Loucy (cell line): Measurements from ENCODE around the gene CCDC180.

Experiments used
- EZH2phosphoT487 ChIP-seq: fragments of 200-600 bp; IDR thresholded peaks from 2 replicates; pipeline ENCODE4 v1.6.1; 2018; ENCODE audit warnings: antibody characterized with exemption, mild to moderate bottlenecking, moderate library complexity, borderline replicate concordance
- TF ChIP-seq, protein P1 (sequence below): fragments of 200-600 bp; sonication (generic); conservative IDR thresholded peaks from 2 replicates; pipeline ENCODE4 v1.5.1; 2014; ENCODE audit warnings: mild to moderate bottlenecking, antibody characterized with exemption, low read length

DNA sequence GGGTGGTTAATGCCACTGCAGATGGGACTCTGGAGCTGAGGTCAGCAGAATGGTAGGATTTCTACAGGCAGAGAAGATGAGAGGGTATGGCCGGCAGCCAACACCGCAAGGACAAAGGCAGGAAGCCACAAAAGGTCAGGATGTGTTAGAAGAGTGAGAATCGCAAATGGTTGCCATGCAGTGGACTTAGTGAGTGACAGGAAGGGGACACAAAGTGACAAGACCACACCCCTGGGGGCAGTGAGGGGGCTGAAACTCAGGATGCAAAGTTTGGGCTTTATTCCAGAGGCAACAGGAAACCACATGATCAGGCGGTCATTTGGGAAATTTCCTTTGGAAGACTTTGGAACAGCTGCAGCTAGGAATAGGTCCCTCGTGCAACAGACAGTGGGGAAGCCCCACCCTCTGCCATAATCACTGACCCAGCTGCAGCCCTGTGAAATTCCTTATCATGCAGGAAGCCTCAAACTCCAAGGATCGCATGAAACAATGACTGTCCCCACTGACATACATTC is 14.2 kb upstream of the CCDC180 start:
- TF ChIP-seq, protein P1, sequence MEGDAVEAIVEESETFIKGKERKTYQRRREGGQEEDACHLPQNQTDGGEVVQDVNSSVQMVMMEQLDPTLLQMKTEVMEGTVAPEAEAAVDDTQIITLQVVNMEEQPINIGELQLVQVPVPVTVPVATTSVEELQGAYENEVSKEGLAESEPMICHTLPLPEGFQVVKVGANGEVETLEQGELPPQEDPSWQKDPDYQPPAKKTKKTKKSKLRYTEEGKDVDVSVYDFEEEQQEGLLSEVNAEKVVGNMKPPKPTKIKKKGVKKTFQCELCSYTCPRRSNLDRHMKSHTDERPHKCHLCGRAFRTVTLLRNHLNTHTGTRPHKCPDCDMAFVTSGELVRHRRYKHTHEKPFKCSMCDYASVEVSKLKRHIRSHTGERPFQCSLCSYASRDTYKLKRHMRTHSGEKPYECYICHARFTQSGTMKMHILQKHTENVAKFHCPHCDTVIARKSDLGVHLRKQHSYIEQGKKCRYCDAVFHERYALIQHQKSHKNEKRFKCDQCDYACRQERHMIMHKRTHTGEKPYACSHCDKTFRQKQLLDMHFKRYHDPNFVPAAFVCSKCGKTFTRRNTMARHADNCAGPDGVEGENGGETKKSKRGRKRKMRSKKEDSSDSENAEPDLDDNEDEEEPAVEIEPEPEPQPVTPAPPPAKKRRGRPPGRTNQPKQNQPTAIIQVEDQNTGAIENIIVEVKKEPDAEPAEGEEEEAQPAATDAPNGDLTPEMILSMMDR: no peak
- TF ChIP-seq EZH2phosphoT487: no peak
